ENCODE measurements around the gene HNRNPLL. TPM values are rescaled to one million over a fixed set of nuclear protein-coding genes. Genes with fewer than 3 reads are reported as not detected.

HNRNPLL gene
- total and polyA plus RNA-seq, 7 experiments from 2014 or later, result 10.1 to 66.8 (median 24.8) TPM

- Histone ChIP-seq H3K4me3 (ENCODE audit: low read length) (no peak overlapping the region), H3K9me3 (ENCODE audit: control insufficient read depth in 2 of 3, low read length in 3 of 3) (no peaks in the 10 kb centered on the region), H3K36me3 (ENCODE audit: control insufficient read depth in 2 of 3, insufficient read depth in 3 of 3, low read length in 3 of 3) (no peaks in the 10 kb centered on the region), H3K27ac (ENCODE audit: low read depth, low read length) (no peak overlapping the region), H3K4me1 (ENCODE audit: control insufficient read depth in 2 of 2, insufficient read depth in 2 of 2, low read length in 2 of 2) (no peaks in the 10 kb centered on the region), H3K27me3 (ENCODE audit: control insufficient read depth in 2 of 2, insufficient read depth in 2 of 2, low read length in 2 of 2) (no peaks in the 10 kb centered on the region)
- POLR2A ChIA-PET, result no interaction called here
- CTCF ChIA-PET, result interaction anchor here (0.8 kb wide), 1 partner anchor 201 kb away, joined by 3 read pairs; no protein-coding TSS in a partner anchor
- peaks cover 0 to 5% (median 0%) of the 10 kb centered on the region in 11 donors for H3K9me3 Mint-ChIP-seq
- DNase-seq (no peak), ATAC-seq (no peak)
- H3K27me3 Mint-ChIP-seq, result peaks cover 0 to 20% (median 5%) of the 10 kb centered on the region in 5 donors
- H3K4me3 Mint-ChIP-seq, result no peak overlapping the region
- H3K36me3 Mint-ChIP-seq, result peaks cover 0 to 5% (median 0%) of the 10 kb centered on the region in 5 donors
- intact Hi-C loops (cut with micrococcal nuclease), result no loop called here
- no peaks in the 10 kb centered on the region for H3K4me1 Mint-ChIP-seq
- H3K27ac Mint-ChIP-seq, result no peak overlapping the region
These were observed 86.6 kb downstream of the HNRNPLL start for GRCh38 chr2:38516122-38516521.

GRCh38 chr2:38515155-38516074 is 87.3 kb downstream of the HNRNPLL start:
- Histone ChIP-seq H3K36me3 (ENCODE audit: control insufficient read depth in 2 of 3, insufficient read depth in 3 of 3, low read length in 3 of 3) (no peaks in the 10 kb centered on the region), H3K27ac (ENCODE audit: low read depth, low read length) (no peak overlapping the region), H3K9me3 (ENCODE audit: control insufficient read depth in 2 of 3, low read length in 3 of 3) (no peaks in the 10 kb centered on the region), H3K4me1 (ENCODE audit: control insufficient read depth in 2 of 2, insufficient read depth in 2 of 2, low read length in 2 of 2) (no peaks in the 10 kb centered on the region), H3K4me3 (ENCODE audit: low read length) (no peak overlapping the region), H3K27me3 (ENCODE audit: control insufficient read depth in 2 of 2, insufficient read depth in 2 of 2, low read length in 2 of 2) (no peaks in the 10 kb centered on the region)
- ChIA-PET CTCF (interaction anchor here (0.8 kb wide), 1 partner anchor 200 kb away, joined by 3 read pairs; no protein-coding TSS in a partner anchor), POLR2A (no interaction called here)
- H3K4me3 Mint-ChIP-seq, result no peak overlapping the region
- no peak overlapping the region for H3K27ac Mint-ChIP-seq
- H3K9me3 Mint-ChIP-seq, result peaks cover 0 to 5% (median 0%) of the 10 kb centered on the region in 11 donors
- intact Hi-C loops (cut with micrococcal nuclease), result no loop called here
- no peaks in the 10 kb centered on the region for H3K4me1 Mint-ChIP-seq
- no peak for ATAC-seq
- no peak for DNase-seq
- peaks cover 0 to 5% (median 0%) of the 10 kb centered on the region in 5 donors for H3K36me3 Mint-ChIP-seq
- peaks cover 0 to 20% (median 5%) of the 10 kb centered on the region in 5 donors for H3K27me3 Mint-ChIP-seq

- Mint-ChIP-seq H3K27me3 (peaks cover 0 to 18% (median 5%) of the 10 kb centered on the region in 5 donors), H3K27ac (no peak overlapping the region), H3K4me1 (no peaks in the 10 kb centered on the region), H3K4me3 (no peak overlapping the region), H3K9me3 (peaks cover 0 to 5% (median 0%) of the 10 kb centered on the region in 11 donors), H3K36me3 (peaks cover 0 to 5% (median 0%) of the 10 kb centered on the region in 5 donors)
- Histone ChIP-seq H3K4me3 (ENCODE audit: low read length) (no peak overlapping the region), H3K27ac (ENCODE audit: low read depth, low read length) (no peak overlapping the region), H3K9me3 (ENCODE audit: control insufficient read depth in 2 of 3, low read length in 3 of 3) (no peaks in the 10 kb centered on the region), H3K27me3 (ENCODE audit: control insufficient read depth in 2 of 2, insufficient read depth in 2 of 2, low read length in 2 of 2) (no peaks in the 10 kb centered on the region), H3K4me1 (ENCODE audit: control insufficient read depth in 2 of 2, insufficient read depth in 2 of 2, low read length in 2 of 2) (no peaks in the 10 kb centered on the region), H3K36me3 (ENCODE audit: control insufficient read depth in 2 of 3, insufficient read depth in 3 of 3, low read length in 3 of 3) (no peaks in the 10 kb centered on the region)
- ChIA-PET CTCF (no interaction called here), POLR2A (no interaction called here)
- DNase-seq (no peak), ATAC-seq (no peak)
- intact Hi-C loops (cut with micrococcal nuclease), result no loop called here
These were observed 88.0 kb downstream of the HNRNPLL start for GRCh38 chr2:38514603-38515154.

GRCh38 chr2:38512211-38512610 is 90.5 kb downstream of the HNRNPLL start:
- Histone ChIP-seq H3K36me3 (ENCODE audit: control insufficient read depth in 2 of 3, insufficient read depth in 3 of 3, low read length in 3 of 3) (no peaks in the 10 kb centered on the region), H3K4me3 (ENCODE audit: low read length) (no peak overlapping the region), H3K27ac (ENCODE audit: low read depth, low read length) (no peak overlapping the region), H3K27me3 (ENCODE audit: control insufficient read depth in 2 of 2, insufficient read depth in 2 of 2, low read length in 2 of 2) (no peaks in the 10 kb centered on the region), H3K9me3 (ENCODE audit: control insufficient read depth in 2 of 3, low read length in 3 of 3) (no peaks in the 10 kb centered on the region), H3K4me1 (ENCODE audit: control insufficient read depth in 2 of 2, insufficient read depth in 2 of 2, low read length in 2 of 2) (no peaks in the 10 kb centered on the region)
- H3K4me1 Mint-ChIP-seq, result peaks cover 0 to 5% (median 0%) of the 10 kb centered on the region in 7 donors
- no peak for ATAC-seq
- peaks cover 0 to 19% (median 5%) of the 10 kb centered on the region in 5 donors for H3K27me3 Mint-ChIP-seq
- ChIA-PET CTCF (interaction anchor here (0.6 to 1.1 kb wide), 3 partner anchors 103 to 779 kb away, joined by 3 to 5 read pairs (median 5); no protein-coding TSS in a partner anchor), POLR2A (no interaction called here)
- intact Hi-C loops (cut with micrococcal nuclease), result no loop called here
- H3K9me3 Mint-ChIP-seq, result peaks cover 0 to 5% (median 0%) of the 10 kb centered on the region in 11 donors
- H3K27ac Mint-ChIP-seq, result no peak overlapping the region
- no peak for DNase-seq
- peaks cover 0 to 5% (median 0%) of the 10 kb centered on the region in 5 donors for H3K36me3 Mint-ChIP-seq
- no peak overlapping the region for H3K4me3 Mint-ChIP-seq

Other genes with a start within 250 kb of the HNRNPLL start
- 10 to 100 TPM; 45.5 to 59.5 (median 53.0) TPM for gene ATL2, start 225.7 kb downstream of the HNRNPLL start, total RNA-seq
- 10 to 100 TPM; 18.8 to 38.1 TPM for gene ATL2, start 225.7 kb downstream of the HNRNPLL start, polyA plus RNA-seq
- gene GALM, start 63.2 kb upstream of the HNRNPLL start, total RNA-seq, result 10 to 100 TPM in 4 of 5 experiments, 1 to 10 TPM in 1; 4.3 to 52.5 (median 14.4) TPM
- 10 to 100 TPM; 14.7 to 17.5 TPM for gene GALM, start 63.2 kb upstream of the HNRNPLL start, polyA plus RNA-seq
- gene SRSF7, start 148.4 kb upstream of the HNRNPLL start, total RNA-seq, result 100 to 1,000 TPM; 259 to 503 (median 310) TPM
- 100 to 1,000 TPM; 197 to 224 TPM for gene SRSF7, start 148.4 kb upstream of the HNRNPLL start, polyA plus RNA-seq
- 10 to 100 TPM in 3 of 5 experiments, 1 to 10 TPM in 2; 4.0 to 16.6 (median 13.7) TPM for gene GEMIN6, start 175.3 kb upstream of the HNRNPLL start, total RNA-seq
- gene GEMIN6, start 175.3 kb upstream of the HNRNPLL start, polyA plus RNA-seq, result 10 to 100 TPM; 11.2 to 11.4 TPM